MM.1S (cell line): ENCODE results near the gene DCP2.

Experiments
- EZH2 ChIP-seq: fragments of 300-600 bp; sonication (generic); optimal IDR thresholded peaks from 2 replicates; pipeline ENCODE3; 2017; ENCODE audit warnings: low read depth, mild to moderate bottlenecking, antibody characterized with exemption, low read length, mixed read lengths
- TF ChIP-seq, protein P1 (sequence below): fragments of 300-600 bp; sonication (generic); IDR thresholded peaks from 2 replicates; pipeline ENCODE4 v1.5.1; 2016; ENCODE audit warnings: antibody characterized with exemption, low read length, mixed read lengths

DNA sequence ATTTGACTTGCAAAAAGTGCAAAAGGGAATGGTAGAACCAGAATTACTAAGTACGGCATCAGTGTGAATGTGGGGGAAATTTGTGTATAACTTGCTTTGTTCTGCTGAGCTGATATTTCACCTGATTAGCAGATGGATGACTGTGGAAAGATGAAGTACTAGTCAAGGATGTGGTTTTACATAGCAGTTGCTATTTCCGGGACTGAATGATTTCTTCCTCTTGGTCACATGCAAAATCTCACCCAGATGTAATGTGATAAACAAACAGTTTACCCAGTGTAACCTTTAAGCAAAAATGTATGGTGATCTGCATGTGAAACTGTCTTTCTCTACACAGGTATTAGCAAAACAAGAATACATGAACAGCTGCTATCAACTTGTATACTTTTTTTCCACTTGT, 46.1 kb downstream of the DCP2 start:
- TF ChIP-seq, protein P1, sequence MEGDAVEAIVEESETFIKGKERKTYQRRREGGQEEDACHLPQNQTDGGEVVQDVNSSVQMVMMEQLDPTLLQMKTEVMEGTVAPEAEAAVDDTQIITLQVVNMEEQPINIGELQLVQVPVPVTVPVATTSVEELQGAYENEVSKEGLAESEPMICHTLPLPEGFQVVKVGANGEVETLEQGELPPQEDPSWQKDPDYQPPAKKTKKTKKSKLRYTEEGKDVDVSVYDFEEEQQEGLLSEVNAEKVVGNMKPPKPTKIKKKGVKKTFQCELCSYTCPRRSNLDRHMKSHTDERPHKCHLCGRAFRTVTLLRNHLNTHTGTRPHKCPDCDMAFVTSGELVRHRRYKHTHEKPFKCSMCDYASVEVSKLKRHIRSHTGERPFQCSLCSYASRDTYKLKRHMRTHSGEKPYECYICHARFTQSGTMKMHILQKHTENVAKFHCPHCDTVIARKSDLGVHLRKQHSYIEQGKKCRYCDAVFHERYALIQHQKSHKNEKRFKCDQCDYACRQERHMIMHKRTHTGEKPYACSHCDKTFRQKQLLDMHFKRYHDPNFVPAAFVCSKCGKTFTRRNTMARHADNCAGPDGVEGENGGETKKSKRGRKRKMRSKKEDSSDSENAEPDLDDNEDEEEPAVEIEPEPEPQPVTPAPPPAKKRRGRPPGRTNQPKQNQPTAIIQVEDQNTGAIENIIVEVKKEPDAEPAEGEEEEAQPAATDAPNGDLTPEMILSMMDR = no peak
- TF ChIP-seq EZH2 = no peak
